Measurements from ENCODE around the gene CANT1.
A peak's percentile ranks its signal among the peaks of the same experiment; 100 is the strongest.

CANT1 gene

DNA sequence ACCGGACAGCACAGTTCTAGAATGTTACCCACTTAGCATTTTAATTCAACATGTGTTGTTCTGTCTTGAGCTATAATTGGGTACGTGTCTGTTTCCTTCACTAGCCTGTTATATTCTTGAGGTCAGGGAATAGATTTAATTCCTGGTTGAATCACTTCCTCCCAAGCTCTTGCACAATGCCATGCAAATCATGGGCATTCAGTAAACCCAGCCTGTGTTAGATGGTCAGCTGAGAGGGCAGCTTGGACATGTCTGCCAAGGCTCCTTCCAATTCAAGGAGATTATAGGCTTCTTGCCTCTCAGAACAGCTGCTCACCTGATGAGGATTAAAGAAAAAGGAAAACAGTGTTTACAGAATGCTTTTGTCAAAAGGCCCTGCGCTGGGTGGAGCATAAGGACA, 27.0 kb upstream of the CANT1 start:
- TF ChIP-seq, protein P1, sequence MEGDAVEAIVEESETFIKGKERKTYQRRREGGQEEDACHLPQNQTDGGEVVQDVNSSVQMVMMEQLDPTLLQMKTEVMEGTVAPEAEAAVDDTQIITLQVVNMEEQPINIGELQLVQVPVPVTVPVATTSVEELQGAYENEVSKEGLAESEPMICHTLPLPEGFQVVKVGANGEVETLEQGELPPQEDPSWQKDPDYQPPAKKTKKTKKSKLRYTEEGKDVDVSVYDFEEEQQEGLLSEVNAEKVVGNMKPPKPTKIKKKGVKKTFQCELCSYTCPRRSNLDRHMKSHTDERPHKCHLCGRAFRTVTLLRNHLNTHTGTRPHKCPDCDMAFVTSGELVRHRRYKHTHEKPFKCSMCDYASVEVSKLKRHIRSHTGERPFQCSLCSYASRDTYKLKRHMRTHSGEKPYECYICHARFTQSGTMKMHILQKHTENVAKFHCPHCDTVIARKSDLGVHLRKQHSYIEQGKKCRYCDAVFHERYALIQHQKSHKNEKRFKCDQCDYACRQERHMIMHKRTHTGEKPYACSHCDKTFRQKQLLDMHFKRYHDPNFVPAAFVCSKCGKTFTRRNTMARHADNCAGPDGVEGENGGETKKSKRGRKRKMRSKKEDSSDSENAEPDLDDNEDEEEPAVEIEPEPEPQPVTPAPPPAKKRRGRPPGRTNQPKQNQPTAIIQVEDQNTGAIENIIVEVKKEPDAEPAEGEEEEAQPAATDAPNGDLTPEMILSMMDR (IDR thresholded peaks at IDR 0.05): no peak
- intact Hi-C loops (cut with DNase I; ENCODE audit: low total_unique reads): no loop called here
- Histone ChIP-seq H3K36me3 (peaks cover 0 to 13% (median 4%) of the 10 kb centered on the region in 3 donors), H3K9me3 (no peaks in the 10 kb centered on the region), H3K4me3 (no peak overlapping the region), H3K27ac (peak overlapping the region; percentile 35 to 49), H3K4me1 (peaks cover 0 to 83% (median 52%) of the 10 kb centered on the region in 4 donors), H3K27me3 (no peaks in the 10 kb centered on the region)
- peak in 1 of 2 donors; percentile 71 for DNase-seq

DNA sequence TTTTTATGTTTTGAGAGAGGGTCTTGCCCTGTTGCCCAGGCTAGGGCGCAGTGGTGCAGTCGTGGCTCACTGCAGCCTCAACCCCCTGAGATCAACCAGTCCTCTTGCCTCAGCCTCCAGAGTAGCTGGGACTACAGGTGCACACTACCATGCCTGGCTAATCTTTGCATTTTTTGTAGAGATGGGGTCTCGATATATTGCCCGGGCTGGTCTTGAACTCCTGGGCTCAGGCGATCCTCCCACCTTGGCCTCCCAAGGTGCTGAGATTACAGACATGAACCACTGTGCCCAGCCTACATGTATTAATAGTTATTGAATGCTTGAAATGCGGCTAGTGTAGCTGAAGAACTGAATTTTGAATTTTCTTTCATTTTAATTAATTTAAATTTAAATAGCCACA, 26.6 kb upstream of the CANT1 start:
- Histone ChIP-seq H3K27me3 (no peaks in the 10 kb centered on the region), H3K9me3 (no peaks in the 10 kb centered on the region), H3K36me3 (peaks cover 0 to 13% (median 0%) of the 10 kb centered on the region in 3 donors), H3K27ac (peak overlapping the region; percentile 34 to 49), H3K4me1 (peaks cover 0 to 87% (median 53%) of the 10 kb centered on the region in 4 donors), H3K4me3 (no peak overlapping the region)
- DNase-seq: peak in 1 of 2 donors; percentile 50
- intact Hi-C loops (cut with DNase I; ENCODE audit: low total_unique reads): no loop called here
- TF ChIP-seq, protein P1 (IDR thresholded peaks at IDR 0.05): no peak

DNA sequence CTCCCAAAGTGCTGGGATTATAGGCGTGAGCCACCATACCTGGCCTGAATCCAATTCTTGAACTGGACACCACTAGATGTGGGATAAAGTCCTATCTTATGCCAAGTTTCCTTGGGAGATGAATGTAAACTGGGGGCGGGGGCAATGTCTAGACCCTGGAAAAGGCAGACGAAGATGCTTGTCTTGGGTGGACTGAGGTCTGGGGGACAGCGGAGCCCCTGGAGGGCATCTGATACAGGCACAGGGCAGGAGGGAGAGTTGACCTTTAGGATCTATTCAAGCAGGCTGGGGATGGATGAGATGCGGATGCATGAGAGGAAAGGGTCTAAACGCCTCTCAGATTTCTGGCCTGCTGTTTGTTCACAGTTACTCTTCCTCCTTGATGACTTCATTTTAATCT, 26.1 kb upstream of the CANT1 start:
- Histone ChIP-seq H3K9me3 (no peaks in the 10 kb centered on the region), H3K27ac (peak overlapping the region in 1 of 2 donors; percentile 49), H3K36me3 (peaks cover 0 to 13% (median 0%) of the 10 kb centered on the region in 3 donors), H3K4me1 (peaks cover 0 to 89% (median 53%) of the 10 kb centered on the region in 4 donors), H3K27me3 (no peaks in the 10 kb centered on the region), H3K4me3 (no peak overlapping the region)
- TF ChIP-seq, protein P1 (IDR thresholded peaks at IDR 0.05): no peak
- intact Hi-C loops (cut with DNase I; ENCODE audit: low total_unique reads): no loop called here
- DNase-seq: peak in 1 of 2 donors; percentile 56

DNA sequence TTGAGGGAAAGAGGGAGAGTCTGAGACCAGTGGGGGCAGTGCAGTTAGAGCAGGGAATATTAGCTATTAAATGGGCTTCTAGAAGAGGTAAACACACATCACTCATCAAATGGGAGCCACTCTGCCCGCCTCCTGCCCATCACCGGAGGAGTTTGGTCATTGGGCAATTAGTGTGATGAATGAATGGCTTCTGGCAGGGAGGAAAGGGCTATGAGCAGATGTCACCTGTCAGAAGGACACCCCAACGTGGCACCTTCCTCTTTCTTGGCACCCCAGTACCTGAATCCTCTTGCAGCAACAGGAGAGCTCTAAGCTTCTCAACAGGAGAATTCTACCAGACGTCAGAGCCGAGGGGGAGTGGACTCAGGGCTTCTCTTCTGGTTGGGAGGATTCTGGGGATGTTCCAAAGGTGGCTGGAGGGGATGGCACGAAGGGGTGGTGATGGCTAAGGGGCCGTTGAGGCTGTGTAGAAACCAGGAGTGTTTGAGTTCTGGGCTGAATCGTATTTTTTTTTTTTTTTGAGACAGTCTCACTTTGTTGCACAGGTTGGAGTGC, 25.4 kb upstream of the CANT1 start:
- TF ChIP-seq, protein P1 (IDR thresholded peaks at IDR 0.05): no peak
- peak overlapping the region; percentile 49 to 57 for H3K27ac ChIP-seq
- H3K9me3 ChIP-seq: no peaks in the 10 kb centered on the region
- no peak overlapping the region for H3K4me3 ChIP-seq
- H3K4me1 ChIP-seq: peaks cover 0 to 90% (median 55%) of the 10 kb centered on the region in 4 donors
- intact Hi-C loops (cut with DNase I; ENCODE audit: low total_unique reads): no loop called here
- H3K27me3 ChIP-seq: no peaks in the 10 kb centered on the region
- peaks cover 0 to 13% (median 0%) of the 10 kb centered on the region in 3 donors for H3K36me3 ChIP-seq
- DNase-seq: peak in 1 of 2 donors; percentile 40

DNA sequence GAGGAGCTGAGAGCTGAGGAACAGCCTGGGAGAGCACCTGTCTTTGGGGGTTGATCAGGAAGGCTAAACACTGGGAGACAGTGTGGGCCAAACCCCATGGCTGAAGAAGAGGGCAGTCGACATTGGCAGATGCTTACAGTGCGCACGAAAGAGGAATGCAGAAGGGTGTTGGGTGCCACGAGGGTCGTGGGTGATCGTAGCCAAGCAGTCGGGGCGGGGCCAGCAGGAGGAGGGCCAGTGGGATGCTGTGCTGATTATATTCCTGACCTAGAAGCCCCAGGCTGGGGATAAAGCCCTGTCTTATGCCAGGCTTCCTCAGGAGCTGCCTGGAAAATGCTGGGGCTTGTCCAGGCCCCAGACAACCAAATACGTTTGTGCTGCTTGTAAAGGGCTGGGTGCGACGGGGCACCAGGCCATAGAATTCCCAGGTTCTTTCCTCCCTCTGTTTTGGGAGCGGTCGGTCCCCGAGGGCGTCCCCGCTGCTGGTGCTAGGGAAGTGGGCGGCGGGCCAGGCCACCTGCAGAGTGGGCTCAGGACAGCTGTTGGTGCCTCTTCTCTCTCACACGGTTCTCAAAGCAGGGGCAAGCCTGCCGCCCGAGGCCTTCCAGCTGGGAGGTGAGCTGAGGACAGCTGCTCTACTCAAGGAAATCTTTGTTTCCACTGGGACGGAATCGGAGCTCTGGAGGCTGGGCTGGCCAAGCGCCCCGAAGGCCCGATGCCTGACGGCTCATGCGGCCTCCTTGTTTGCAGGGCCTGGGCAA, 24.4 kb upstream of the CANT1 start:
- H3K27ac ChIP-seq: peak overlapping the region; percentile 57 to 61
- no peaks in the 10 kb centered on the region for H3K9me3 ChIP-seq
- peaks cover 0 to 7% (median 0%) of the 10 kb centered on the region in 3 donors for H3K36me3 ChIP-seq
- peak in 1 of 2 donors; percentile 78 for DNase-seq
- H3K4me1 ChIP-seq: peaks cover 0 to 95% (median 62%) of the 10 kb centered on the region in 4 donors
- no peak overlapping the region for H3K4me3 ChIP-seq
- intact Hi-C loops (cut with DNase I; ENCODE audit: low total_unique reads): no loop called here
- H3K27me3 ChIP-seq: no peaks in the 10 kb centered on the region
- TF ChIP-seq, protein P1 (IDR thresholded peaks at IDR 0.05): no peak
